Mesodermal cell (in vitro differentiated cells): ENCODE measurements around the gene BBOX1.
"Not testable (repeated sequence)": the region's sequence is repeated elsewhere in the genome, so short reads cannot be mapped to it uniquely, and the experiment has no call there.

ENCODE experiments used
- H3K27ac ChIP-seq: 2 replicates; pipeline ENCODE4 v1.7.0; 2013; ENCODE audit warnings: mild to moderate bottlenecking, low read depth, low read length, moderate library complexity; ENCODE audit not compliant: severe bottlenecking
- H3K36me3 ChIP-seq: 2 replicates; pipeline ENCODE4 v1.7.1; 2013; ENCODE audit warnings: mild to moderate bottlenecking, low read length, moderate library complexity; ENCODE audit not compliant: control insufficient read depth, insufficient read depth
- H3K4me1 ChIP-seq: one replicate; pipeline ENCODE4 v1.7.1; 2013; ENCODE audit warnings: mild to moderate bottlenecking, low read length; ENCODE audit not compliant: insufficient read depth, control insufficient read depth, poor library complexity, severe bottlenecking
- H3K4me3 ChIP-seq: 2 replicates; pipeline ENCODE4 v1.7.0; 2013; ENCODE audit warnings: low read length, control low read depth, mild to moderate bottlenecking; ENCODE audit not compliant: insufficient read depth, poor library complexity, severe bottlenecking; ENCODE audit errors: extremely low read depth
- H3K9me3 ChIP-seq: 2 replicates; pipeline ENCODE4 v1.7.1; 2013; ENCODE audit warnings: mild to moderate bottlenecking, low read length, moderate library complexity; ENCODE audit not compliant: control insufficient read depth
- WGBS, 2 experiments: methylation state at CpG; one replicate each; pipeline ENCODE4 v1.1.5; 2013; ENCODE audit warnings: missing lambda C conversion rate in 2 of 2; ENCODE audit not compliant: insufficient coverage in 2 of 2; 5-methylcytosine and 5-hydroxymethylcytosine counted together

BBOX1 gene

GRCh38 chr11:27084518-27084917 is 43.9 kb downstream of the BBOX1 start:
- no peaks in the 10 kb centered on the region for H3K9me3 ChIP-seq
- peaks cover 3% of the 10 kb centered on the region for H3K4me1 ChIP-seq
- no peaks in the 10 kb centered on the region for H3K36me3 ChIP-seq
- H3K4me3 ChIP-seq = no peak overlapping the region
- no peak overlapping the region for H3K27ac ChIP-seq

GRCh38 chr11:27085111-27085510 is 44.5 kb downstream of the BBOX1 start:
- 100% methylated on average over 1 of the region's 1 CpG for WGBS, 2 experiments
- Histone ChIP-seq H3K36me3 (no peaks in the 10 kb centered on the region), H3K4me1 (peaks cover 3% of the 10 kb centered on the region), H3K27ac (no peak overlapping the region), H3K4me3 (no peak overlapping the region), H3K9me3 (peaks cover 4% of the 10 kb centered on the region)

DNA sequence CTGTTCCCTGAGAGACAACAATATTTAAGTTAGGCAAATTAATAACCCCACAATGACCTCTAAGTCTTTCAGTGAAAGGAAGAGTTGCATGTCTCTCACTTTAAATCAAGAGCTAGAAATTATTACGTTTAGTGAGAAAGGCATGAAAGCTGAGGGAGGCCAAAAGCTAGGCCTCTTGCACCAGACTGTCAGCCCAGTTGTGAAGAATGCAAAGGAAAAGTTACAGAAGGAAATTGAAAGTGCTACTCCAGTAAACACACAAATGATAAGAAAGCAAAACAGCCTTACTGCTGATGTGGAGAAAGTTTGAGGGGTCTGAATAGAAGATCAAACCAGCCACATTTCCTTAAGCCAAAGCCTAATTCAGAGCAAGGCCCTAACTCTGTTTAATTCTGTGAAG is 45.0 kb downstream of the BBOX1 start:
- Histone ChIP-seq H3K27ac (no peak overlapping the region), H3K36me3 (no peaks in the 10 kb centered on the region), H3K4me3 (no peak overlapping the region), H3K9me3 (peaks cover 7% of the 10 kb centered on the region), H3K4me1 (peaks cover 3% of the 10 kb centered on the region)
- WGBS, 2 experiments = no CpG with 5 or more reads among the region's 1 CpG

- no peak overlapping the region for H3K4me3 ChIP-seq
- peaks cover 11% of the 10 kb centered on the region for H3K9me3 ChIP-seq
- no peaks in the 10 kb centered on the region for H3K36me3 ChIP-seq
- no peak overlapping the region for H3K27ac ChIP-seq
- WGBS, 2 experiments = 90 to 100% methylated on average over 2 of the region's 2 CpGs
- no peaks in the 10 kb centered on the region for H3K4me1 ChIP-seq
These were observed 46.8 kb downstream of the BBOX1 start for GRCh38 chr11:27087432-27087831.

GRCh38 chr11:27088353-27088752 is 47.7 kb downstream of the BBOX1 start:
- Histone ChIP-seq H3K4me1 (no peaks in the 10 kb centered on the region), H3K36me3 (no peaks in the 10 kb centered on the region), H3K9me3 (peaks cover 11% of the 10 kb centered on the region), H3K27ac (no peak overlapping the region), H3K4me3 (no peak overlapping the region)

DNA sequence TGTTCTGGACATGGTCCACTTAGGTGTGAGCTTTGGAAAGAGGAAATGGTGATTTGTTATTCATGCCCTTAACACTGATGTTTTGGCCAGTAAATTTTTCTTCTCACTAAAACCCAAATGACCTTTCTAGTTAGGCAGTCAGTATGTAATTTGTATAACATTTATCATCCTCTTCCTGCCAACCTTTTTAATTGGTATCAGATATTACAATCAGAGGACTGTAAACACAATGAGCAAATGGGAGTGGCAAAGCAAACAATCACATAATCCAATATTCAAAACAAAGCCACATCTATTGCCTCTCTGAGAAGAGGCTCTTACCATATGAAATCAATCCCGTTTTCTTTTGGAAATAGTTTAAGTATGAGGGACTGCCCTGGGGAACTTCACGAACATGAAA is 49.1 kb downstream of the BBOX1 start:
- H3K4me3 ChIP-seq = no peak overlapping the region
- H3K27ac ChIP-seq = no peak overlapping the region
- H3K4me1 ChIP-seq = no peaks in the 10 kb centered on the region
- WGBS, 2 experiments = 84 to 100% methylated on average over 1 to 2 of the region's 2 CpGs
- peaks cover 11% of the 10 kb centered on the region for H3K9me3 ChIP-seq
- H3K36me3 ChIP-seq = no peaks in the 10 kb centered on the region

GRCh38 chr11:27090357-27090948 is 49.8 kb downstream of the BBOX1 start:
- not testable (repeated sequence) for H3K4me1 ChIP-seq, H3K36me3 ChIP-seq, H3K27ac ChIP-seq, H3K4me3 ChIP-seq
- 92 to 100% methylated on average over 3 to 4 of the region's 5 CpGs for WGBS, 2 experiments
- peaks cover 11% of the 10 kb centered on the region for H3K9me3 ChIP-seq

DNA sequence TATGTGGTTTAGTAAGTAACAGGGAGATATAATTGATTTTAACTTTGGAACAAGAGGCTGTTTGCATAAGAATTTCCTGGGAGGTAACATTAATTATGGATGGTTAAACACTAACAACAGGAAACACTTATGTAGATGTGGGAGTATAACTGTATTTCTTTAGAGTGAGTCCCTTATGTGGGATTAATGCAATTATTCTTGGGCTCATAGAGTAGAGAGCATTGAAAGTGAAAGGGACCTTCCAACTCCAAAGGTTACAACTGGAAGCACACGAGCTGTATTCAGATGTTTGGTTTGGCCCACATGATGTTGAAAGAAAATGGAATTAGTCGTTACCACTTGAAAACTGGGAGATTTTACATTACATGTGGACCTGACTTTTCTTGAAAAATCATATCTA is 53.5 kb downstream of the BBOX1 start:
- Histone ChIP-seq H3K4me1 (no peaks in the 10 kb centered on the region), H3K36me3 (no peaks in the 10 kb centered on the region), H3K27ac (no peak overlapping the region), H3K4me3 (no peak overlapping the region), H3K9me3 (peaks cover 11% of the 10 kb centered on the region)
- WGBS, 2 experiments = 94% methylated on average over 2 of the region's 2 CpGs; no CpG with 5 or more reads in 1 of the 2 experiments

DNA sequence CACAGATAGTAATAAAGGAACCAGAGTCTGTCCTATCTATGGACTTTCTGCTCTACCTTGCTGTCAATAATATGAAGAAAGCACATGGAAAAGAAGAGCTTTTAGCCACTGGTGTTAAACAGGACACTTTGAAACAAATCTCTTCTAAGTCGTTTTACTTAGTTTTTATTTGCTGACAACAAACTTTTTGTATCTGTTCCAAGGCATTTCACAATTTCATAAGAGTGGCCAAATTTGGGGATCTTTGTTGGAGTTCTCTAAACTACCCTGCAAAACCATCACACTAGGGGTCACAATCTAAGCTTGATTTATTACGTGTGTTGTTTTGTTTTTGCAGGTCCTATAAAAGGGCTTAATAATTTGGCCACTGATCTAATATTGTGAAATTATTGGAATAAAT is 54.4 kb downstream of the BBOX1 start:
- no peaks in the 10 kb centered on the region for H3K36me3 ChIP-seq
- H3K4me3 ChIP-seq = no peak overlapping the region
- WGBS, 2 experiments = 100% methylated on average over 1 of the region's 2 CpGs; no CpG with 5 or more reads in 1 of the 2 experiments
- no peaks in the 10 kb centered on the region for H3K4me1 ChIP-seq
- peaks cover 7% of the 10 kb centered on the region for H3K9me3 ChIP-seq
- H3K27ac ChIP-seq = no peak overlapping the region

GRCh38 chr11:27095887-27096286 is 55.3 kb downstream of the BBOX1 start:
- WGBS, 2 experiments = 100% methylated on average over 1 of the region's 1 CpG; no CpG with 5 or more reads in 1 of the 2 experiments
- Histone ChIP-seq H3K36me3 (no peaks in the 10 kb centered on the region), H3K4me1 (no peaks in the 10 kb centered on the region), H3K9me3 (peaks cover 5% of the 10 kb centered on the region), H3K27ac (no peak overlapping the region), H3K4me3 (no peak overlapping the region)

- 93 to 100% methylated on average over 3 of the region's 4 CpGs for WGBS, 2 experiments
- no peak overlapping the region for H3K4me3 ChIP-seq
- H3K4me1 ChIP-seq = no peaks in the 10 kb centered on the region
- H3K27ac ChIP-seq = no peak overlapping the region
- H3K9me3 ChIP-seq = no peaks in the 10 kb centered on the region
- H3K36me3 ChIP-seq = no peaks in the 10 kb centered on the region
These were observed 56.9 kb downstream of the BBOX1 start for GRCh38 chr11:27097551-27097950.
